ENCODE results near the gene EHMT1. TPM values are rescaled to one million over a fixed set of nuclear protein-coding genes. Genes with fewer than 3 reads are reported as not detected.

Gene EHMT1
- polyA plus RNA-seq, 1 experiment: 23.3 TPM

- no peak overlapping the region for H3K4me3 ChIP-seq (ENCODE audit: low read depth, low read length)
- TF ChIP-seq CTCF (IDR thresholded peaks at IDR 0.05; ENCODE audit: insufficient read depth, low read depth, low read length): no peak
- ChIA-PET POLR2A (no interaction called here), CTCF (no interaction called here)
- no peaks in the 10 kb centered on the region for H3K27me3 ChIP-seq (ENCODE audit: control insufficient read depth, insufficient read depth, low read length)
- peaks cover 17% of the 10 kb centered on the region for H3K36me3 ChIP-seq (ENCODE audit: control insufficient read depth, insufficient read depth, low read length)
- DNase-seq (ENCODE audit: low read depth): no peak
Observed at GRCh38 chr9:137838576-137838975, 219.8 kb downstream of the EHMT1 start.

DNA sequence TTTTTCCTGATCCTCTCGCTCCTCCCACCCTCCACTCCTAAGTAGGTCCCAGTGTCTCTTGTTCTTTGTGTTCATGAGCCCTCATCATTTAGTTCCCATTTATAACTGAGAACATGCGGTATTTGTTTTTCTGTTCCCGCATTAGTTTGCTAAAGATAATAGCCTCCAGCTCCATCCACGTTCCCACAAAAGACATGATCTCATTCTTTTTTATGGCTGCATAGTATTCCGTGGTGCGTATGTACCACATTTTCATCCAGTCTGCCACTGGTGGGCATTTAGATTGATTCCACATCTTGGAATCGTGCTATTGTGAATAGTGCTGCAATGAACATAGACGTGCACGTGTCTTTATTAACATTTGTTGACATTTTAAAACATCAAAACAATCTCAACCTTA lies 224.6 kb downstream of the EHMT1 start:
- CTCF ChIA-PET: no interaction called here
- TF ChIP-seq CTCF (IDR thresholded peaks at IDR 0.05; ENCODE audit: insufficient read depth, low read depth, low read length): no peak
- POLR2A ChIA-PET: no interaction called here

DNA sequence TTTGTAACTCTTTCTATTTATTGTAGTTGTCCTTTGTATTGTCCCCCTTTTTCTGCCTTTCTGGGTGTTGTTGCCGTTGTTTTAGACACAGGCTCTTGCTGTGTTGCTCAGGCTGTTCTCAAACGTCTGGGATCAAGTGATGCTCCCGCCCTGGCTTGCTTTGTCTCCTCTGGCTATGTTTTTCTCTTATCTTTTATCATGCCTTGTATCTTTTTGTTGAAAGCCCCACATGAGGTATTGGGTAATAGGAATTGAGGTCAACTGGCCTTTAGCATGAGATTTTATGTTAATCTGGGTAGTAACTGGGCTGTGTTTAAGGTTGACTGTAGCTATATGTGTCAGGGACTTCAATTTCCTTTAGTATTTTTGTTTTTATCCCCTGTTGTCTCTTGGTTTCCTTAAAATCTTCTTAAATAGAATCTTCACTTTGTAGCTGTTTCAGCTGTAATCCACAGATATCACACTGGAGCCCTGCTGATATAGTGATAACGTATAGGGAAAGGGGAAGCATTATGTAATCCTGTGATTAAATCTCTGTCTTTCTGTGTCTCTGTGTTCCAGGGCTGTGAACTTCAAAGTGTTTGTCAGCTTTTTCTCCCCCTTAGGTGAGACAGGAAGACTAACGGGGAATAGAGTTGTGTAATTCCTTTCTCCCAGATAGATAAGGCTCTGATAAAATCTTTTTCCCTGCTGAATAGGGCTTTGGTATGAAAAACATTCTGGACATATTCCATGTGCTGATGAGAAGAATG lies 232.9 kb downstream of the EHMT1 start:
- H3K27me3 ChIP-seq (ENCODE audit: control insufficient read depth, insufficient read depth, low read length): no peaks in the 10 kb centered on the region
- CTCF ChIA-PET: no interaction called here
- no peak overlapping the region for H3K4me3 ChIP-seq (ENCODE audit: low read depth, low read length)
- POLR2A ChIA-PET: no interaction called here
- no peak for DNase-seq (ENCODE audit: low read depth)
- no peak for TF ChIP-seq CTCF (IDR thresholded peaks at IDR 0.05; ENCODE audit: insufficient read depth, low read depth, low read length)
- no peaks in the 10 kb centered on the region for H3K36me3 ChIP-seq (ENCODE audit: control insufficient read depth, insufficient read depth, low read length)

More for the DNA sequence above, 224.6 kb downstream of the EHMT1 start:
- Histone ChIP-seq H3K27me3 (ENCODE audit: control insufficient read depth, insufficient read depth, low read length) (no peaks in the 10 kb centered on the region), H3K4me3 (ENCODE audit: low read depth, low read length) (no peak overlapping the region), H3K36me3 (ENCODE audit: control insufficient read depth, insufficient read depth, low read length) (no peaks in the 10 kb centered on the region)
- no peak for DNase-seq (ENCODE audit: low read depth)

GRCh38 chr9:137853392-137853995 lies 234.7 kb downstream of the EHMT1 start:
- CTCF ChIA-PET: no interaction called here
- POLR2A ChIA-PET: no interaction called here
- H3K4me3 ChIP-seq (ENCODE audit: low read depth, low read length): no peak overlapping the region
- no peaks in the 10 kb centered on the region for H3K27me3 ChIP-seq (ENCODE audit: control insufficient read depth, insufficient read depth, low read length)
- no peak for DNase-seq (ENCODE audit: low read depth)
- TF ChIP-seq CTCF (IDR thresholded peaks at IDR 0.05; ENCODE audit: insufficient read depth, low read depth, low read length): no peak
- H3K36me3 ChIP-seq (ENCODE audit: control insufficient read depth, insufficient read depth, low read length): no peaks in the 10 kb centered on the region

DNA sequence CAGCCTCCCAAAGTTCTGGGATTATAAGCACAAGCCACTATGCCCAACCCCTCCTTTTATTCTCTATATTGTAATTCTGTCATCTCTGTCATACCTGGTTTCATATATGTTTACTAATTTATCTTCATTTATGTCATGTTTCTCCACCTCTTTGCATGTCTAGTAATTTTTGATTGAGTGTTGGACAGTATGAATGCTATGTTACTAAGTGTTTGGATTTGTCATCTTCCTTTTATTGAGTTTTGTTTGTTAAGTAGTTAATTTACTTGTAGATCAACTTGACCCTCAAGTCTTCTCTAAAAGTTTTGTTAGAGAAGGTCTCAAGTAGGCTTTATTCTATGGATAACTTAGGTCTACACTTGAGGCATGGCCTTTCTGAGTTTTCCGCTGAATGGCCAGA lies 241.6 kb downstream of the EHMT1 start:
- POLR2A ChIA-PET: no interaction called here
- no peaks in the 10 kb centered on the region for H3K27me3 ChIP-seq (ENCODE audit: control insufficient read depth, insufficient read depth, low read length)
- no peak for DNase-seq (ENCODE audit: low read depth)
- no peak for TF ChIP-seq CTCF (IDR thresholded peaks at IDR 0.05; ENCODE audit: insufficient read depth, low read depth, low read length)
- CTCF ChIA-PET: no interaction called here
- no peaks in the 10 kb centered on the region for H3K36me3 ChIP-seq (ENCODE audit: control insufficient read depth, insufficient read depth, low read length)
- H3K4me3 ChIP-seq (ENCODE audit: low read depth, low read length): no peak overlapping the region
